SK-MEL-5 (cell line): ENCODE measurements around the gene DCAF8. TPM values are rescaled to one million over a fixed set of nuclear protein-coding genes. Genes with fewer than 3 reads are reported as not detected.

ENCODE experiments used
- DNase-seq: peaks from one replicate; pipeline ENCODE4 v3.0.0-alpha.2; 2016; ENCODE audit warnings: low read depth, low spot score
- in situ Hi-C: cut with HindIII; loops from 2 replicates; pipeline ENCODE4 v1.10.0; 2016; ENCODE audit warnings: low sequenced_read_pairs, high pct_unique_total_duplicates, low pct_unique_long_range_greater_than_20kb
- total RNA-seq: library from RNA; depleted of rRNA; stranded (reverse); fragments of >200 nt; shearing (Covaris generic); gene quantifications from 2 replicates; pipeline ENCODE4 v1.2.3, GENCODE V29; 2014

The DCAF8 gene
- total RNA-seq, 1 experiment from 2014 or later, result 61.5 TPM

DNA sequence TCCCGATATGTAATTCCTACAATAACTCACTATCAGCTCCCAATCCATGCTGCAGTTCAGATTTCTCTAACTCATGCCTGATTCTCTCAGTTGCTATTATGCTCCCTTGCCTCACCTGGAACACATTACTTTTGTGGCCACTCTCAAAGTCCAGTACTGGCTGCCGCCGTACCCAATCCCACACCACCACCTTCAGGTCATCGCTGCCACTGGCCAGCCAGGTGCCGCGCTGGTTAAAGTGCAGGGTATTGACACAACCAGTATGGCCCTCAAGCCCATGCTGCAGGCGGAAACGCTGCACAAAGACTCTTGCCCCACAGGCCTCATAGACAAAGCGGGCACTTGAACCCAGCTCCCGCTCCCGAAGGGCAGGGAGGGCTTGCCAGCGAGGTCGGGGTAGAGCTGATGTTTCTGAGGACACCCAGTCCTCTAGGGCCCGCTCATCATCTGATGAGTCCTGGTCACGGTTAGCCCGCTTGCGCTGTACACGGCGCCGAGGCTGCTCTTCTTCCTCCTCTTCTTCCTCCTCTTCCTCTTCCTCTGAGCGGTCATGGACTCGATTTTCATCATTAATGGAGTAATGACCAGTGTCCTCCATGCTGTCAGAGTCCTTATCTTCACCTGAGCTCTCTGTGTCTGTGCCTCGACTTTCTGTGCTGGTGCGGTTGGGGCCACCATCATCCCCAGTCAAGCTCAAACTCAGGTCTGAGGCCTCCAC is 22.6 kb downstream of the DCAF8 start:
- in situ Hi-C loops, result no loop called here
- DNase-seq, result no peak

DNA sequence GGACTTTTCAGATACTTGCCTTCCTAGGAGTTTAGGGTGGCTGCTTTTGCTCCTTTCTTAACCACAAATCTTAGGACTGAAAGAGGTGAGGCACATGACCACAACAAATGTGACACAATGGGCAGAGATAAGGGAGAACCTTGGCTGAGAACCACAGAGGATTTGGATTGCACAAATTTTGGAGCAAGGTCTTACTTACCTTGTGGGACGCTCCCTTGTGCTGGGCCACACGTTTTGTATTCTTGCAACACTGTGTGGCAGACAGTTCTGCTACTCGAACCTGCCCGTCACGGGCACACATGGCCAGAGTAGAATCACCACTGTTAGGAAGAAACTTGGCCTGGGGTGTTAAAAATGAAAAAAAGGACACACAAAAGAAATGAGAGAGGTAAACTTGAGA is 23.9 kb downstream of the DCAF8 start:
- in situ Hi-C loops, result no loop called here
- DNase-seq, result no peak

DNA sequence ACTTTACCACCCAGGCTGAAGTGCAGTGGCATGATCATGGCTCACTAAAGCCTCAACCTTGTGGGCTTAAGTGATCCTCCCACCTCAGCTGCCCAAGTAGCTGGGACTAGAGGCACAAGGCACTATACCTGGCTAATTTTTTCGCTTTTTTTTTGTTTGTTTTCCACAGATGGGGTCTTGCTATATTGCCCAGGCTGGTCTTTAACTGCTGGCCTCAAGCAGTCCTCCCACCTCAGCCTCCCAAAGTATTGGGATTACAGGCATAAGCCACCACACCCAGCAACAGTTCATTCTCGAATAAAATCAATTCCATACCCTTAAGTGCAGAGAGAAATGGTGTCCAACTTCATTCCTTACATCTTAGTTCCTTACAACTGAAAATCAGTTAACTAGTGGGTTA is 24.8 kb downstream of the DCAF8 start:
- in situ Hi-C loops, result no loop called here

DNA sequence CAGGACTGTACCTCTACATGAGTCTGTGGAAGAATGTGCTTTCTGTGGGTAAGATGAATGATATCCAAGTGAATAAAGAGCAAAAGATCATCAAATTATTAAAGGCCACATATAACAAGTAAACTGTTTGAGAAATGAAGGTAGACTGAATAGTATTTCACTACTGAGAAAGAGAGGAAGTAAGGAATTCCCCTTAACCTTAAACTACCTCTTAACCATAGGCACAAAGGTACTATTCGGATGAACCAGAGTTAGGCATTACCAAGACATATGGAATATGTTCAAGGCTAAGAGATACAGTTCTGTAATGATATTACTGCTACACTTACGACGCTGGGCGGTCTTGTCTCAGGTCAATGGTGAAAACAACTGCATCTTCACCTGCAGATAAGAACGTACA is 25.5 kb downstream of the DCAF8 start:
- no peak for DNase-seq
- in situ Hi-C loops, result no loop called here

More for the DNA sequence above, 24.8 kb downstream of the DCAF8 start:
- DNase-seq, result no peak

DNA sequence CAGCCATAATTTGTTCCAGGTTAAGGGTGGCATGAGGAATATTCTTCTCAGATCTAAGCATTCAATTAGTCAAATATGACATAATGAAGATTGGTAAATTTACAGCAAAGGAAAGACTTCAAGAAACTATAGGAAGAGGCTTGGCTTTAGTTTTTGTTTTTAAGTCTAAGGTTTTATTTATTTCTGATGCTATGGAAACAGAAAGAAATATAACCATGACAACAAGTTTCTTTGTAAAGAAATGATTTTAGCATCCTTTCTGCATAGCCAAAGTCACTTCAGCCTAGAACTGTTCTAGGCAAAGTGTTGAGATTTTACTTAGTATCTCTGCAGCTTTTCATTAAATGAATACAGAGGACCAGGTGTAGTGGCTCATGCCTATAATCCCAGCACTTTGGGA is 29.4 kb downstream of the DCAF8 start:
- in situ Hi-C loops, result no loop called here
- no peak for DNase-seq

DNA sequence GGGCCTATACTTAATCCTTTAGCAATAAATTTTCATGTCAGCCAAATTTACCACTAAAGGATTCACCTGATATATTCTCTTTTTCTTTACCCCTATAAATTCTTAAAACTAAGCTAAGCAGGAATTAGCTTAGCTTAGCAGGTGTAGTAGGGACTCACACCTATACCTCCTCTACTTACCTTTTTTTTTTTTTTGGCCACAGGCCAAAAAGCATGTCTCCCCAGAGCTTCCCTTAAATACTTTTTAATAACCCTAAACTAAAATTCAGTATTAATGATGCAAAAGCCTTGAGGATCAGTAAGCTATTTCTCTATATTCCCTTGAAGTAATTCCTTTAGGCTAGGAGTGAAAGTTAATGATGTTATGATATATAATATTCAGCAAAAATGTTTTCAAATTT is 33.9 kb downstream of the DCAF8 start:
- DNase-seq, result no peak
- in situ Hi-C loops, result no loop called here

DNA sequence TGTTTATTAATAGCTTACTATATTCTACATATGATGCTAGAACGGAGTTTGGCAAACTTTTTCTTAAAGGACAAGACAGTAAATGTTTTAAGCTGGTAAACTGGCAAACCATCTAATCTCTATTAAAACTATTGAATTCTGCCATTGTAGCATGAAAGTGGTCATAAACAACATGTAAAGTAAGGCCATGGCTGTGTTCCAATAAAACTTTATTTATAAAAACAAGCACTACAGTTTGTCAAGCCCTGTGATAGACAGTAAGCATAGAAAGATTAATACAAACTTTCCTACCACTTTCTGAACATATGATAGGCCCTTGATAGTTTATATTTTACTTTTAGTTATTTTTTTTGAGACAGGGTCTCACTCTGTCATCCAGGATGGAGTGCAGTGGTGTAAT is 34.8 kb downstream of the DCAF8 start:
- in situ Hi-C loops, result no loop called here

DNA sequence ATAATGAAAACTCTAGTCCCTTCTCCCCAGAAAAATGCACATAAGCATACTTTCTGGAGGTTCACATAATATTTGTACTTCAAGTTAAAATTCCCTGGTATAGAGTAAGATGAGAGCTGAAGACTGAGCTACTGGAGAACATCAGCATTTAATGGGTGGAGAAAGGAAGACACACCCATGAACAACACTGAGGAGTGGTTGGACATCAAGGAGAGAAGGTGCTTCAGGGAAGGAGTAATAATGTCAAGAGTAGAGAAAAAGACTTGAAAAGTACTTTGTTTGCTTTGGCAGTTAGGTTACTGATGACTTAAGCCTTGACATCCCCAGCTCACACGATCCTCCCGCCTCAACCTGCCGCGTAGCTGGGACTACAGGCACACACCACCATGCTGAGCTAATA is 35.3 kb downstream of the DCAF8 start:
- no peak for DNase-seq
- in situ Hi-C loops, result no loop called here

More for the DNA sequence above, 34.8 kb downstream of the DCAF8 start:
- no peak for DNase-seq

DNA sequence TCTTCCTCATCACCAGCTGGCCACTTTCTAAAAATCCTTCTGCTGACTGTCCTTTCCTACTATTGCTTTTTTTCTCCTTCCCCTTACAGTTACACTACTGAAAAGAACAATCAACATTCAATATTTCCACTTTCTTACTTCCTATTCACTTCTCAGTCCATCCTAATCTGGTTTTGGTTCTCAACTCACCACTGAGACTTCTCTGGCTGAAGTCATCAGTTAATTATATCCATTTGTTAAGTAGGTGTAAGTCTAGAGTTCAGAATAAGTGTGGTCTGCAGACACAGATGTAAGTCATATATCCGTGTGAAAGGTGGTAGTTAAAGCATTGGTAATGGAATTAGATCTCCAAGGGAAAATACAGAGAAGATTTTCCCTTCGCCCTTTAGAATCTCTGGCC is 35.7 kb downstream of the DCAF8 start:
- in situ Hi-C loops, result no loop called here
- no peak for DNase-seq

DNA sequence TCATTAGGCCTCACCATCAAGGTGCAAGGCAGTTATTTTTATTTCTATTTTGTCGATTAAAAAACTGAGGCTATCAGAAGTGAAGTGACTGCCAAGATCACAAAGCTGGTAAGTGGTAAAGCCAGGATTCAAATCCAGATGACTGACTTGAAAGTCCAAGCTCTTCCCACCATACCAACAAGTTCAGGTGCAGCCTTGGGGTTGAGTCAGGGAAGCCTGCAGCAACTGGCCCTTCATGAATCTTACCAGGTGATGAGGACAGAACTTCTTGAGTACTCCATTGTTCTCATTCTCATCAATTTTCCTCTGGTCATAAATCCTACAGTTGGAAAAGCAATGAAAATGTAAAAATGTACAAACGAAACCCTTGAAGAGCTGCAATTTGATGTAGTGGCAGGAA is 37.0 kb downstream of the DCAF8 start:
- in situ Hi-C loops, result no loop called here
- DNase-seq, result no peak

DNA sequence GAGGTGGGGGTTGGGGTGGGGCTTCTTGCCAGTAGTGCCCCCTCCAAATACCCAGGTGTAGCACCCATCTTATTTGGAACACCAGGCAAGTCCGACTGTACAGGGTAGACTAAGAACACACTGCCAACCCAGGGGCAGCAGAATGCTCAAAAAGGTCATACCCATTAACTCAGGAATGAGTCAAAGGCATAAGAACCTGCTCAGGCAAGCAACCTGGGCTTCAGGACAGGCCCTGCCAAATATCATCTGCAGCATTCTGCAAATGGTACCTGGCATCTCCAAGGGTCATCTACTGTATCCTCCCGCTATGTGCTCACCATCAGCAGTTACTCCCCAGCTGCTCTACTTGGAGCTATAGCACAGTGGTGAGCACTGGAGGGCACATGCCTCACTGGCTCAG is 37.7 kb downstream of the DCAF8 start:
- DNase-seq, result no peak
- in situ Hi-C loops, result no loop called here

DNA sequence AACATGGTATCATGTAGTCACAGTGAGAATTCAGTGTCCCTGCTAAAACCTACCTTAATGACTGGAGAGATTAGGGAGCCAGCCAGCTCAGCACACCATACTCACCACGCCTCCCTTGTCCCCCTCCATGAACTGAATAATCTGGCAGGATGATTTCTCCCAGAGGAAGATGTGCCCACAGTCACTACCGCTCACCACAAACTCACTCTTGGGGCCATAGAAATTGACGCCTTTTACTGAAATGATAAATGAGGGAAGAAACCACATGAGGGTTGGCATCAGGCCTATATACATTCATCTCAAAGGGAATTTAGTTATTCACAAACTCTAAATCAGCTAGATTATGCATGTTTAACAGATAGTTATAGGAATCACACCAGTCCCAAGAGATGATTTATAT is 39.8 kb downstream of the DCAF8 start:
- in situ Hi-C loops, result no loop called here

DNA sequence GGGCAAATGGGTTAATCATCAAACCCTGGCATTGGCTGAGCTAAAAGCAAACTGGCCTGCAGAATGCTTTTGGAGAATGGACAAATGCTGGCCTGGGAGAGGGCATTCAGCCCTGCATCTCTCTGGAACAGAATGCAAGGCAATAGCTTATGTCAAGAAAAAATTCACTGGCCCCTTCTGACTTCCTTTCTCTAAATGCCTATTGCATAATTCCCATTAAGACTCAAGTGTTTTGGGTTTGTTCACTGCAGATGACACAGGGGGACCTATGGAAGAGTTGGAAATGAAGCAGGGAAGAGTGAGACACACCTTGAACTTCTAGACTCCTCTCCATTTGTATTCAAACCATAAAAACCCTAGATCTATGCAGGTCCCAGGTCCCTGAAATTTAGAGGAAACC is 41.3 kb downstream of the DCAF8 start:
- no peak for DNase-seq

More for the DNA sequence above, 39.8 kb downstream of the DCAF8 start:
- DNase-seq, result no peak

DNA sequence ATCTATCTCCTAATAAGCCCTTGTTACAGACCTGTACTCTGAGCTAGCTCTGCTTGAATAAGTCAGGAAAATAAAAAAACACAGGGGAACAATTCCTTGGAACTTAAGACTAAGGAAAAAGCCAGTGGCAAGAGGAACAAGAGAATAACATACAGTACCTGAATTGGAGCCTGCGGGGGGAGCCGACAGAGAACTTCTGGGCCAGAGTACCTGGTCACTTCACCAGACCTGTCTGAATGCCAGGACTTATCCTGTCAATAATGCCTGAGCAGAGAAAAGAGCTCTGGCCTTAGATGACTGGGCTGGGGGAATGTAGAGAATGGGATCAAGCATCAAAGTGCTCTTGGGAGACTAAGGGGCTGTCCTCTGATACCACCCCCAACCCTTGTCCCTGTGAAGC is 42.0 kb downstream of the DCAF8 start:
- DNase-seq, result no peak
- in situ Hi-C loops, result no loop called here

More for the DNA sequence above, 41.3 kb downstream of the DCAF8 start:
- in situ Hi-C loops, result no loop called here

DNA sequence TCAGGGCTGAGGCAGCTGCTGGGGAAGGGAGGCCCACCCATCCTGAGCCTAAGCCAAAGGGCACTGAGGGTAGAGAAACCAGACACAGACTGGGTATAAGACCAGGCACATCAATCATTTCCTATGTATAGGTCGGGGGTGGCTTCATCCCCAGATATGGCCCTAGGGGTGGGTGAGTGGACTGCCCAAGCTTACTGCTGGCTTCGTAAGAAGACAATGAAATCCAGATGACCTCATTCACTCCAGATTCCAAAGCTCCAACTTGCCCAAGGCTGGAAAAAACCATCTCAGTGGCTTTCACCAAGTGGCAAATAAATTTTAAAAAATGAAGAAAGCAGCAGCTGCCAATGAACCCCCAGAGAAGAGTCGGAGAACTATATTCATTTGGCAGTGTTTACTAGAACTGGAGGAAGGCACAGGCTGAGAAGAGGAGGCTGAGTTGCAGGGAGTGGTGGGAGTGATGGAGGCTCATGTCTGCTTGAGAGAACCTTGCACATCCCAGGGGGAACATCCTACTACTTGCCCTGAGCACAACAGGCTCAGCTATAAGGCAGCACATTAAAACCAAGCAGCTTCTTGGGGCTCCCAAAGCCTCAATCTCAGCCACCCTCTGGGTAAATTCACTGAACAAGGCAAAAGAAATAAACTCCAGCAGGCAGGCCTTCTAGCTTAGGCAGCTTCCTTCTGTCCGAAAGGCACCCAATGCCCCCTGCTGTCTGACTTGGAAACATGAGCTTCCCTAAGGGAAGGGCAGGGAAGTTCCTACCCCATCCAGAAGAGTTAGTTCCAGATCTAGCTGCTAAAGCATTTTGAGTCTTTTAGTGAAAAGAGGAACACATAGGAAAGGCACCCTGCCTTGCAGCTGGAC is 43.1 kb downstream of the DCAF8 start:
- peak; percentile 71 for DNase-seq
- in situ Hi-C loops, result no loop called here

DNA sequence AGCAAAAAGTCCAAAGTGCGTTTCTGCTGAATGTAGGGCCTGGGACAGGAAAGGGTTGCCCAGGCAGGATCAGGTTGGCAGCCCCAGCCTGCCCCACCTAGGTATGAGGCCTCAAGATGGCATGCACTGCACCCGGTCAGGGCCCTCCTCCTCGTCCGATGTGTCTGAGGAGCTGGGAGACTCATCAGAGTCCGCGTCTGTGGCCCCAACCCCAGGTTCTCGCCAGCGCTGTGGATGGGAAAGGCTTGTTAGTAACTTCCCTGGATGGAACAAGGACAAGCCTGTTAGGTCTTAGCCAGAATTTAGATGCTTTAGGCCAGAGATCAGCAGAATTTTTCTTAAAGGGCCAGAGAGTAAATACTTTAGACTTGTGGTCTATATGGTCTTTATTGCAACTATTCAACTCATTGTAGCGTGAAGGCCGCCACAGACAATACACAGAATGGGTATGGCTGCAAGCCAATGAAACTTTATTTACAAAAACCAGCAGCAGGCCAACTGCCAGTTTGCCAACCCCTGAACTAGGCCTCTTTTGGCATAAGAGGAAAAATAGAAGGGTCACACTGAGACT is 44.8 kb downstream of the DCAF8 start:
- in situ Hi-C loops, result no loop called here
- DNase-seq, result no peak

DNA sequence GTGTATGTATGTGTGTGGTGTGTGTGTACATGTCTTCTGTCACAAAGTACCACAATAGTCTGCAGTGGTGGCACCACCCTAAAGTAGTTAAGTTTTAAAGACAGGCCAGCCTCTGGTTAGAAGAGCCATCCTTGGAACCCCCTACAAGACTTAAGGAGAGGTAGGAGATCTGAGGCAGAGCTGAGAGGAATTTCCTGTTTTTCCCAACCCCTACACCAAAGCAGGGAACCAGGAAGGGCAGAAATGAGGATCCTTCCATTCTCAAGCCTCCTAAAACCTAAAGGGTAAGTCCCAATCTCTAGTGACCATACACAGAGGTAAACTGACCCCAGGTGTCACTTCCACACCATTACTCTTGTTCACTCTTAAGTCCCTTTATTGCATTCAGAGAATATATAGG is 46.0 kb downstream of the DCAF8 start:
- no peak for DNase-seq
- in situ Hi-C loops, result no loop called here

DNA sequence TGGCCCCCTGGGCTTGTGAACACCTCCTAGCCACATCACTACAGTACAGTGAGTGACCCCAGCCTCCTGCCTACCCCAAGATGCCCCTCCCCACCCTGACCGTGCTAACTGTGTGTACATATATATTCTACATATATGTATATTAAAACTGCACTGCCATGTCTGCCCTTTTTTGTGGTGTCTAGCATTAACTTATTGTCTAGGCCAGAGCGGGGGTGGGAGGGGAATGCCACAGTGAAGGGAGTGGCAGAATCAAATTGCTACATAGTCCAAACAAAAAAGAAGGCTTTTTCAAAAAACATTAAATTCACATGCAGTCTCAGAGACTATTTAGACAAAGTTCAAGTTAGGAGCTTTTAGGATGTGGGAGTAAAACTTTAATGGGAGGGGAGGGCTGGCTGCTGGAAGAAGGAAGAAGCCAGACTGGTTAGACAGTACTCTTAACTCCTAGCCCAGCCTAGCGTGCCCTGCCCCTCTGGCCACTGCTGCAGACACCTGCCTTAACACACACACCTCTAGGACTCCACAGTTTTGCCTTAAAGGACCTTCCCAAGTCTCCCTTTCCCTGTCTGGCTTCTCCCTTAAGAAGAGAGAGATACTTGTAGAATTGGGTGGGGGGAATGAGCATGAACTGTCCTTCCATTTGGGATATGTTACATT is 47.7 kb downstream of the DCAF8 start:
- in situ Hi-C loops, result no loop called here

More for the DNA sequence above, 47.7 kb downstream of the DCAF8 start:
- DNase-seq, result no peak
